ENCODE measurements around the gene SLC2A10.

Gene SLC2A10

GRCh38 chr20:46703435-46703834 is 6.0 kb upstream of the SLC2A10 start:
- DNase-seq, result no peak

DNA sequence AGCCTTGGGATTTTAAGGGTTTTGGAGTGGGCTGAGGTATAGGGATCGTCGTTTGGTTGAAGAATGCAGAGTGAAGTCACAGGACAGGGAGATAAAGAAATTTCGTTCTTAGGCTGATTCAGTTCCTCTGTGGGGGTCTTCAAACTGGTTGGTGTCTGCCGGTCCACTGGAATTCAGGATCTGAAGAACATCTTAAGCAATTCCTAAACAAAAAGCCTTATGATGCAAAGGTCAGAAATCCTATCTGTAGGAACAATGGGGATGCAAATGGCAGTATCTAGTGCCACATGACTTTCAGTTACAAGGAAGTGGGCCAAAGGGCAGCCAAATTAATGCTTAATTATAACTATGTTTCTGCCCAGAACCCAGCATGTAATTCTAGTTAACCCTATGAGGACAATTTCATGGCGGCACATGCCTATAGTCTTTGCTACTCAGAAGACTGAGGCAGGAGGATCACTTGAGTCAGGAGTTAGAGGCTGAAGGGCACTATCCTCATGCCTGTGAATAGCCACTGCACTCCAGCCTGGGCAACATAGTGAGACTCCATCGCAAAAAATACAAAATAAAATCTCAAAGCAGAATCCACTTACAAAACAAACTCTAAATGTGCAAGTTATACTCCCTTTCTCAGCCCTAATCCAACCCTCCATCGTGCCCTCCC is 4.6 kb upstream of the SLC2A10 start:
- DNase-seq, result no peak

DNA sequence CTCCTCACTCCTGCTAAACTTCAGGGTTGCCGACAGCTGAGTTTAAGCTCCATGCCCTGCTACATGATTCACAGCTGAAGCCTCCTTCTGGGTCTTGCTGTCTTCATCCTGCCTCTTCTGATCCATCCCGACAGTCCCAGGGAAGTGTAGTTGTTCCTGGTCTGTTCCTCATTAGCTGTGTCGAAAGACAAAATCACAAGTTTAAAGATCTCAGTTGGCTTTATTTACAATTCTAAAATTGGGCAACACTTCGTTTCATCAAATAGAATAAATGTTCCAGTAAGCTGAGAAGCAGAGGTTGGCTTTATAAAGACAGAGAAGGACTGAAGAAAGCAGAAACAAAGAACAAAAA is 4.1 kb upstream of the SLC2A10 start:
- DNase-seq, result no peak

- no peak for DNase-seq
Measured at GRCh38 chr20:46706242-46706641, 3.2 kb upstream of the SLC2A10 start.

GRCh38 chr20:46708172-46708860 is 1.1 kb upstream of the SLC2A10 start:
- DNase-seq, result no peak

DNA sequence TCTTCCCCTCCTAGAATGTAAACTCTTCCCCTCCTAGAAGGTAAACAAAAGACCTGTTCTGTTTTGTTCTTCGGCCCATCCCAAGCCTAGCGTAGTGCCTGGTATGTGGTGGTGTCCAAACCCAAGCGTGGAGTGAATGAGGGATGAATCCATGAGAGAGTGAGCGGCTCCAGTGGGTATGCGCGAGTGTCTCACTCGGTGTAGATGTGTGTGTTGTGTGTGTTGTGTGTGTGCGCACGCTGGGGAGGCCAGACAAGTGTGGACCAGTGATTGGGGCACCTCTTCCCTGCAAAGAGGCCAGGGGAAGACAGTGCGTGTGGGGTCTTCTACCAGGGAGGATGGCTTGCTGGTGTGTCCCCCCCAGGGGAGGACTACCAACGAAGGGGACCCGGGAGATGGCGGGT is 392 bp upstream of the SLC2A10 start:
- DNase-seq, result no peak

- DNase-seq, result no peak
Measured at GRCh38 chr20:46710153-46710913, 884 bp downstream of the SLC2A10 start.

DNA sequence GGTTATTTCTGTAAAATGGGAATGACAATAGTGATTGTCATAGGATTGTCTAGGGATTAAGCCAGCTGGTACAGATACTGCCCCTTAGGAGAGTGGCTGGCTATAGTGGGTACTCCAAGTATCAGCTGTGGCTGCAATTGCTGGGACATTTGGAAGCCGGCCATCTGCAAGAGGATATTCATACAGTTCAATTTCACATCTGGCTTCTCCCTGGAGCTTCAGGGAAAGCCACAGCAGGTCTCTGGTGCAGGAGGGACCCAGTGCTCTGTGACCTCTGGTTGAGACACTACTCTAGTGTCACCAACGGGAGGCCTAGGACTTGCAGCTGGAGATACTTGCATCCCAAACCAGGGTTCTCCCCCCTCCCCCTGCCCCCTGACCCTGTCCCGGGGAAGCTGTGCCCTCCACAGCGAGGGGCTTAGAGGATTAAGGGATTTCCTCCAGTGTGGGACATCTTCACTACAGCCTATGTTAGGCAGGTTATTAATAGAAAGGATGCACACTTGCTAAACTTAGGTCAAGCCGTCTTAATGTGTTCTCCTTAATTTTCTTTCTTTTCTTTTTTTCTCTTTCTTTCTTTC is 2.7 kb downstream of the SLC2A10 start:
- DNase-seq, result no peak

GRCh38 chr20:46713957-46714834 is 4.7 kb downstream of the SLC2A10 start:
- no peak for DNase-seq

DNA sequence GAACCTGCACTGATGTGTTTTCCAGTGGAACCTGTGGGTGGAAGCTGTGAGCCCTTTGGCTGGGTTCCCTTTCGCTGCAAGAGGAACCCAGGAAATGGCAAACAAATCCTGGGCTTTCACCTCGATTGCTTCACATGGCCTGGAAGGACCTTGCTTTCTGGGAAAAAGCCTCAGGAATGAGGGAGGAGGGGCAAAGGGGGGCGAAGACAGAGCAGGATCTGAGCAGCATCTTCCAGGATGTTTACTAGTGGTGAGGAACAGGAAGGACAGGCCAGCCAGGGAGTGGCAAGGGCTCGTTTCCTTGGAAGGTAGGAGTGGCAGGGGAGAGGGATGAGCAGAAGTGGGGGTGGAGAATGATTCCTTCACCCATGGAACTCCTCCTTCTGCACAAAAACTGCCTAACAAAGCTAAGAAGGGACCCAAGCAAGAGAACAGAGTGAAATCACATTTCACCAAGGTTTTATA is 5.9 kb downstream of the SLC2A10 start:
- no peak for DNase-seq

DNA sequence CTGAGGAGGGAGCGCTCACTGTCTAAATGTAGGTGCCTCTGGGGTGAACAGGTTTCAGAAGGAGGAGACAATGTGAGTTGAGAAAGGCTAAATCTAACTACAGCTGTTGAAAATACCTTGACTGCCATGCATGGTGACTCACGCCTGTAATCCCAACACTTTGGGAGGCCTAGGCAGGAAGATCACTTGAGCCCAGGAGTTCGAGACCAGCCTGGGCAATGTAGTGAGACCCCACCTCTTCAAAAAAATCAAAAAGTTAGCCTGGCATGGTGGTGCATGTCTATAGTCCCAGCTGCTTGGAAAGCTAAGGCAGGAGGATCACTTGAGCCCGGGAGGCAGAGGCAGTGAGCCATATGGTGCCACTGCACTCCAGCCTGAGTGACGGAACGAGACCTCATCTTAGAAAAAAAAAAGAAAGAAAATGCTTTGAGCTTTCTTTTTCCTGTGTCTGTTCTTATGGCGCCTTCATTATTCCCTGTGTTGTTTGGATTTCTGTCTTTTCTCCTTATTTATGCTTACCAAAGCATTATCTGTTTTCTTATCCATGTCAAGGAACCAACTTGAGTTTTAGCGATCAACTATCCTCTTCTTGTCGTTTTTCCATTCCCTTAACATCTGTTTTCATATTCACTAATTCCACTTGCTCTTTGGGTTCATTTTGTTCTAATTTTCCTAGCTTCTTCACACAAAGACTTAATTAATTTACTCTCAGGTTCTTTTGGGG is 8.5 kb downstream of the SLC2A10 start:
- DNase-seq, result no peak

DNA sequence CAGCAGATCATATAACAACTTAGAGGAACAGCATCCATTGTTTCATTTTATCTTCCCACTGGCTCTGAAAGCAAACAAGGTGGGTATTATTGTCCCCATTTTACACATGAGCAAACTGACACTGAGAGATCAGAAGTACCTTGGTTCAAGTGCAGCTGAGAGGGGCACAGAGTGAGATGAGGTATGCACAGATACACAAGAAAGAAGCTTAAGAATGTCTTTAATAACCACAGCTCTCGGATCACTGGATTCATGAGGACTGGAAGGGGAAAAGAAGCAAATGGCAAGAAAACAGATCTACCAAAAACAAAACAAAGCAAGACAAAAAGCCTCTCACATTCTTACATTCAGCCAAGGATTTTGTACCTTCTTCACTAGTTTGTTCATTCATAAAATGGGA is 10.6 kb downstream of the SLC2A10 start:
- DNase-seq, result no peak

- no peak for DNase-seq
Measured at GRCh38 chr20:46720776-46721425, 11.5 kb downstream of the SLC2A10 start.

GRCh38 chr20:46721476-46721875 is 12.0 kb downstream of the SLC2A10 start:
- DNase-seq, result no peak

- no peak for DNase-seq
Measured at GRCh38 chr20:46722450-46722849, 13.0 kb downstream of the SLC2A10 start.

DNA sequence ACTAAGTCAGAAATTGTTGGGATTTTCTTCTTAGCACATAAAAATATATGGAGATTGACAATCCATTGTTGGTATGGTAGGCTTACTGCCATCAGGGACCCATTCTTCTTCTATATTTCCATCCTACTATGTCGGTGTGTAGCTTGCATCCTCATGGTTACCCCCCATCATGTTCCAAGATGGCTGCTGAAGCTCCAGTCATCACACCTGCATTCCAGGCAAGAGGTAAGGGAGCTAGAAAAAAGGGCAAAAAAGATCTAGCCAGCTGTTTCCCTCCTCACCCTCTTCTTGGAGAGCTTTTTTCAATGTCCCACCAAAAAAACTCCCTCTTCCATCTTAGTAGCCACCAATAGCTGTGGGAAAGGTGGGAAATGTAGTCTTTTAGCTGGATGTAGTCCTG is 13.6 kb downstream of the SLC2A10 start:
- DNase-seq, result no peak

- no peak for DNase-seq
Measured at GRCh38 chr20:46724343-46724959, 15.0 kb downstream of the SLC2A10 start.

GRCh38 chr20:46725186-46726165 is 16.0 kb downstream of the SLC2A10 start:
- DNase-seq, result no peak

- no peak for DNase-seq
Measured at GRCh38 chr20:46731770-46732169, 22.3 kb downstream of the SLC2A10 start.

DNA sequence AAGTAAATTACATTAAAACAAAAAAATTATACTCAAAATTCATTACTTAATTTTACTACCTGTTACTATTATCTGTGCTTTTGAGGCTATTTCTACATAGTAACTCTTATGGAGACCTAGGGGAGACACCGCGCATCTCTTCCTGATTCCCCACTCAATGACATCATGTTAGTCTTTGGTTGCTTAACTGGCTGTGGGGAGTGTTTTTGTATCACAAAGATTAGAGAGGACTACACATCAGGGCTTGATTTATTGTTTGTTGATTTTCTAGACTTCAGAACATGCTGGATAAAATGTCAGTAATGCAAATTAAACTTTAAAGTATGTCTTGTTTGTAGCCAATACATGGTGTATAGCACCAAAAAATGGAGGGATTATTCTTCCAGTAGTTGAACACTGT is 26.0 kb downstream of the SLC2A10 start:
- no peak for DNase-seq
